Immature natural killer cell (primary cell): ENCODE data around the gene GPHB5. TPM values are rescaled to one million over a fixed set of nuclear protein-coding genes. Genes with fewer than 3 reads are reported as not detected.

Experiments used
- DNase-seq, 3 donors: peaks; one replicate each; pipeline ENCODE4 v3.0.0; 2022; ENCODE audit warnings: mixed read lengths in 1 of 3
- H3K27ac Mint-ChIP-seq, 6 donors: one replicate each; pipeline ENCODE4 v1.8.0; 2020; ENCODE audit warnings: mixed read lengths in 6 of 6, mild to moderate bottlenecking in 5 of 6, inconsistent platforms in 4 of 6, moderate library complexity in 3 of 6
- H3K27me3 Mint-ChIP-seq, 3 donors: one replicate each; pipeline ENCODE4 v1.8.0; 2020 to 2021; ENCODE audit warnings: low read depth in 3 of 3, mild to moderate bottlenecking in 3 of 3, mixed read lengths in 3 of 3, moderate library complexity in 3 of 3, inconsistent platforms in 1 of 3
- H3K36me3 Mint-ChIP-seq, 3 donors: one replicate each; pipeline ENCODE4 v1.8.0; 2020; ENCODE audit warnings: mixed read lengths in 3 of 3, inconsistent platforms in 2 of 3, mild to moderate bottlenecking in 2 of 3
- H3K4me1 Mint-ChIP-seq, 2 donors: one replicate each; pipeline ENCODE4 v1.8.0; 2020; ENCODE audit warnings: inconsistent platforms in 2 of 2, mild to moderate bottlenecking in 2 of 2, mixed read lengths in 2 of 2, moderate library complexity in 1 of 2
- H3K4me3 Mint-ChIP-seq, 5 donors: one replicate each; pipeline ENCODE4 v1.8.0; 2020; ENCODE audit warnings: mild to moderate bottlenecking in 5 of 5, mixed read lengths in 5 of 5, inconsistent platforms in 3 of 5, moderate library complexity in 3 of 5
- H3K9me3 Mint-ChIP-seq, 6 donors: one replicate each; pipeline ENCODE4 v1.8.0; 2020; ENCODE audit warnings: mild to moderate bottlenecking in 6 of 6, mixed read lengths in 6 of 6, inconsistent platforms in 4 of 6, moderate library complexity in 3 of 6
- polyA plus RNA-seq, 3 donors: library from polyadenylated mRNA; unstranded; fragments of 300-500 nt; fragmentation: Illumina TruSeq; gene quantifications; one replicate each; pipeline ENCODE4 v1.2.3, GENCODE V29; 2021

GPHB5 gene
- polyA plus RNA-seq, result not detected

- no peak for DNase-seq
- H3K27me3 Mint-ChIP-seq, result peaks cover 1 to 17% (median 2%) of the 10 kb centered on the region in 3 donors
- no peaks in the 10 kb centered on the region for H3K4me1 Mint-ChIP-seq
- H3K9me3 Mint-ChIP-seq, result no peaks in the 10 kb centered on the region
- no peaks in the 10 kb centered on the region for H3K36me3 Mint-ChIP-seq
- H3K27ac Mint-ChIP-seq, result no peak within 1 kb of the TSS
- H3K4me3 Mint-ChIP-seq, result no peak within 1 kb of the TSS
Observed at GRCh38 chr14:63318835-63319234, at the start of gene GPHB5. GPHB5 (minus strand) TSS chr14:63318935; CDS start chr14:63317849, 1,086 bp downstream.

DNA sequence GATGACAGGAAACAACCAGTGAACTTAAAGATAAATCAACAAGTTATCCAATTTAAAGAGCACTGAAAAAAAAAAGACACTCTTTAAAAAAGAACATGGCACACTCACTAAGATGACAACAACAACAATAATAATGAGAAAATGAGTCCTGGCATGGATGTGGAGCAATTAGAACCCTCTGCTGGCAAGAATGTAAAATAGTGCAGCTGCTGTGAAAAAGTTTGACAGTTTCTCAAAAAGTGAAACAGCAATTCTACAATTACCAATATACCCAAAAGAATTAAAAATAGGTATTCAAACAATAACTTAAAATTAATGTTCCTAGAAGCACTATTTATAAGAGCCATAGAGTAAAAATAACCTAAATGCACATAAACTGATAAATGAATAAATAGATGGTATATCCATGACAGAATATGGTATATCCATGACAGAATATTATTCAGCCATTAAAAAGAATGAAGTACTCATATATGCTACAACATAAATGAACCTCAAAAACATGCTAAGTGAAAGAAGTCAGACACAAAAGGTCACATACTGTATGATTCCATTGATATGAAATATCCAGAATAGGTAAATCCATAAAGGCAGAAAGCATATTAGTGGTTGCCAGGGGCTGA lies 49.1 kb upstream of the GPHB5 start:
- Mint-ChIP-seq H3K27ac (peak overlapping the region in 2 of 6 donors; percentile 13 to 40), H3K9me3 (peaks cover 0 to 1% (median 0%) of the 10 kb centered on the region in 6 donors), H3K4me3 (no peak overlapping the region), H3K4me1 (peaks cover 6 to 8% of the 10 kb centered on the region in 2 donors), H3K36me3 (peaks cover 32 to 47% (median 36%) of the 10 kb centered on the region in 3 donors), H3K27me3 (no peaks in the 10 kb centered on the region)
- no peak for DNase-seq

- no peak overlapping the region for H3K27ac Mint-ChIP-seq
- H3K36me3 Mint-ChIP-seq, result peaks cover 6 to 18% (median 9%) of the 10 kb centered on the region in 3 donors
Observed at GRCh38 chr14:63362389-63362819, 43.7 kb upstream of the GPHB5 start.

DNA sequence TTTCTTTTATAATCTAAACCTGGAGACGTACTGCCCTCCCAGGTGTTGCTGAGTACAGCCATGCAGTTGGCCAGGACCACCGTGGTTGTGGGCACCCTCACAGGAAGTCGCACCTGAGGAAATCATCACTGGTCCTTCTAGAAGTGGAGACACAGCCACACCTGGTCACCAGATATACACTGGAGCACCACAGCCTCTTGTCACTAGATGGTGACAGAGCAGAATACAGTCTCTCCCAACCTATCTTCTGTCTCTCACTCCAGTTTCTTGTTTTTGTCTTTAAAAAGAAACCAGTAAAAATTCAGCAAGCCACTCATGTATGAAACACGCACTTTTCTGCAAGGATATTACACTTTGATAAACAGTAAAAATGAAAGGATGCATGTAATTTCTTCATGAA lies 43.1 kb upstream of the GPHB5 start:
- Mint-ChIP-seq H3K27ac (no peak overlapping the region), H3K9me3 (no peaks in the 10 kb centered on the region), H3K4me1 (peaks cover 0 to 5% of the 10 kb centered on the region in 2 donors), H3K27me3 (peaks cover 0 to 4% (median 0%) of the 10 kb centered on the region in 3 donors), H3K36me3 (peaks cover 3 to 15% (median 7%) of the 10 kb centered on the region in 3 donors), H3K4me3 (no peak overlapping the region)
- DNase-seq, result no peak

More at GRCh38 chr14:63362389-63362819, 43.7 kb upstream of the GPHB5 start:
- DNase-seq, result no peak
- H3K4me1 Mint-ChIP-seq, result peaks cover 0 to 5% of the 10 kb centered on the region in 2 donors
- no peak overlapping the region for H3K4me3 Mint-ChIP-seq
- no peaks in the 10 kb centered on the region for H3K9me3 Mint-ChIP-seq
- H3K27me3 Mint-ChIP-seq, result peaks cover 0 to 4% (median 0%) of the 10 kb centered on the region in 3 donors

- Mint-ChIP-seq H3K27ac (no peak overlapping the region), H3K4me1 (peaks cover 0 to 5% of the 10 kb centered on the region in 2 donors), H3K9me3 (no peaks in the 10 kb centered on the region), H3K4me3 (no peak overlapping the region), H3K27me3 (peaks cover 2 to 6% (median 4%) of the 10 kb centered on the region in 3 donors), H3K36me3 (peaks cover 0 to 4% (median 0%) of the 10 kb centered on the region in 3 donors)
- DNase-seq, result no peak
Observed at GRCh38 chr14:63357841-63358240, 39.1 kb upstream of the GPHB5 start.

- Mint-ChIP-seq H3K4me3 (no peak overlapping the region), H3K4me1 (no peaks in the 10 kb centered on the region), H3K9me3 (peaks cover 0 to 6% (median 0%) of the 10 kb centered on the region in 6 donors), H3K27me3 (peaks cover 0 to 5% (median 5%) of the 10 kb centered on the region in 3 donors), H3K27ac (no peak overlapping the region), H3K36me3 (no peaks in the 10 kb centered on the region)
- DNase-seq, result no peak
Observed at GRCh38 chr14:63345826-63346225, 27.1 kb upstream of the GPHB5 start.

GRCh38 chr14:63344336-63344735 lies 25.6 kb upstream of the GPHB5 start:
- no peaks in the 10 kb centered on the region for H3K36me3 Mint-ChIP-seq
- no peak overlapping the region for H3K4me3 Mint-ChIP-seq
- peaks cover 0 to 5% (median 0%) of the 10 kb centered on the region in 6 donors for H3K9me3 Mint-ChIP-seq
- H3K4me1 Mint-ChIP-seq, result no peaks in the 10 kb centered on the region
- H3K27me3 Mint-ChIP-seq, result peaks cover 1 to 5% (median 5%) of the 10 kb centered on the region in 3 donors
- no peak for DNase-seq
- H3K27ac Mint-ChIP-seq, result no peak overlapping the region

- Mint-ChIP-seq H3K4me3 (no peak overlapping the region), H3K4me1 (no peaks in the 10 kb centered on the region), H3K27ac (no peak overlapping the region), H3K9me3 (peaks cover 0 to 5% (median 0%) of the 10 kb centered on the region in 6 donors), H3K27me3 (peaks cover 1 to 5% (median 5%) of the 10 kb centered on the region in 3 donors), H3K36me3 (no peaks in the 10 kb centered on the region)
- DNase-seq, result no peak
Observed at GRCh38 chr14:63343878-63344277, 25.1 kb upstream of the GPHB5 start.

DNA sequence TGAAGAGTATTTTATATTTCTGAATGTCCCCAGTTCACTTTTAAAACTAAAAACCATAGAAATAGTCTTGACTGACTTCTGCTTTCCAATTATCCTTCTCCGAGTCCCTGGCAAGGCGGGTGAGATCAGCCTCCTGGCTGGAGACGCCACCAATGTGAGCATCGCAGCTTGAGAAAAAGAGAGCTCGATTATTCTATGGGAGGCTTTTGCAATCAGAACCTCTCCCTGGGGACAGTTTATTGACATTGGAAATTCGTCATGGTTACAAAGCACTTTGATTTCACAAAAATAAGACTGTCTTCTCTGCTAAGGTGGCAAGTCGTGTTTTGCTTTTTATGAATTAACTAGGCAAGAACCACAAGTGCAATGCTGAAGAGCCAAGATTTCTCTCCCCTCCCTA lies 23.6 kb upstream of the GPHB5 start:
- peaks cover 0 to 4% (median 0%) of the 10 kb centered on the region in 6 donors for H3K9me3 Mint-ChIP-seq
- peaks cover 1 to 5% (median 3%) of the 10 kb centered on the region in 3 donors for H3K27me3 Mint-ChIP-seq
- no peak for DNase-seq
- no peak overlapping the region for H3K4me3 Mint-ChIP-seq
- H3K4me1 Mint-ChIP-seq, result no peaks in the 10 kb centered on the region
- H3K36me3 Mint-ChIP-seq, result no peaks in the 10 kb centered on the region
- no peak overlapping the region for H3K27ac Mint-ChIP-seq

GRCh38 chr14:63328787-63329737 lies 10.3 kb upstream of the GPHB5 start:
- Mint-ChIP-seq H3K4me3 (no peak overlapping the region), H3K27ac (no peak overlapping the region), H3K4me1 (no peaks in the 10 kb centered on the region), H3K27me3 (peaks cover 2 to 4% (median 4%) of the 10 kb centered on the region in 3 donors), H3K9me3 (no peaks in the 10 kb centered on the region), H3K36me3 (peaks cover 0 to 10% (median 0%) of the 10 kb centered on the region in 3 donors)
- DNase-seq, result no peak

GRCh38 chr14:63326840-63327239 lies 8.1 kb upstream of the GPHB5 start:
- peaks cover 0 to 4% (median 0%) of the 10 kb centered on the region in 3 donors for H3K36me3 Mint-ChIP-seq
- H3K4me1 Mint-ChIP-seq, result no peaks in the 10 kb centered on the region
- H3K27ac Mint-ChIP-seq, result no peak overlapping the region

DNA sequence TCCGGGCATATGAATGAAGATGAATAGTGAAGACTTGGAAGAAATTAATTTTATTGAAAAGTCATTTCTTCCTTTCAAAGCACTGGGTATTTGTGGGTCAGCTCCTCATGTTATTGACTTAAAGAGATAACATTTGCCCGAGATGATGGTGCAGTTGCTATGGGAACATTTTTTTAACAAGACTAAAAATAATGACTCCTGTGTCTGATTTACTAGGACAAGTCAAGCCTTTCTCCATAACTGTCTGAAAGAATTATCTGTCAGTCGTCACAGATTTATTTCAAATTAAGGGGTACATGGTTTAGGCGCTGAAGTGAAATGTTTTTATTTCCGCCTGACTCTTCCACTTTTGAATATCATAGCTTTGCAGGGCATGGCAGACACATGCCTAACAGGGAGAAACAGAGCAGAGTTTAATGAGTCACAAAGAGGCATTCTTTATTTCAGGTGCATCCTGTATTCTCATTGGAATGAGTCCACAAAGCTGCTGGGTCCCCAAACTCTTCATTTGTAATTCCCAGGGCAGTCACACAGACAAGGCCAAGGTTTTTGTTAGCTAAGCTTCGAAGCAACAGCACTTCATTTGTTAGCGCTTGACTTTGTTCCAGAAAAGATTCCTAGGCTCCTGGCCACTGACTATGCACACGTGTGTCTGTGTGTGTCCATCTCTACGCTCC lies 4.3 kb upstream of the GPHB5 start:
- H3K36me3 Mint-ChIP-seq, result no peaks in the 10 kb centered on the region
- no peak for DNase-seq
- peaks cover 0 to 14% (median 1%) of the 10 kb centered on the region in 3 donors for H3K27me3 Mint-ChIP-seq
- no peaks in the 10 kb centered on the region for H3K9me3 Mint-ChIP-seq
- H3K27ac Mint-ChIP-seq, result no peak overlapping the region
- H3K4me1 Mint-ChIP-seq, result no peaks in the 10 kb centered on the region
- no peak overlapping the region for H3K4me3 Mint-ChIP-seq

More at GRCh38 chr14:63326840-63327239, 8.1 kb upstream of the GPHB5 start:
- Mint-ChIP-seq H3K9me3 (no peaks in the 10 kb centered on the region), H3K4me3 (no peak overlapping the region), H3K27me3 (peaks cover 2 to 3% (median 2%) of the 10 kb centered on the region in 3 donors)
- DNase-seq, result no peak

DNA sequence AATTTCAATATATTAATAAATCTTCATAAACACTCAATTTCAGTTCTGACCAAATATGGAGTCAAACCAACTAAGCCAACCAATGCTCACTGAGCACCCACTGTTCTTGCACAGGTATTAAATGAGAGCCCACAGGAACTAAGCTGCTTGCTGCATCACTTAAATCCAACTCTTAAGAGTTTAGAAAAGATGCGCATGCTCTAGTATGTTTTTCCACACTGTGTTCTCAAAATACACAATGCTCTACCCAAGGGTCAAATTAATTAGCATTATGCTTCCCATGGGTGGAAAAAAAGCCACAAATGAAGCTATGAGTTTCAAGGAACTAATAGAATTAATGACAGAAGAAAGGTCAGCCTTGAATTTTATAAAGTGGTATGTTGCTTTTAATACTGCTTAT lies 3.7 kb upstream of the GPHB5 start:
- Mint-ChIP-seq H3K4me1 (no peaks in the 10 kb centered on the region), H3K27ac (no peak overlapping the region), H3K36me3 (no peaks in the 10 kb centered on the region), H3K27me3 (peaks cover 0 to 15% (median 1%) of the 10 kb centered on the region in 3 donors), H3K9me3 (no peaks in the 10 kb centered on the region), H3K4me3 (no peak overlapping the region)
- DNase-seq, result no peak
